Effector memory CD8-positive, alpha-beta T cell (primary cell): ENCODE results near the gene POU2AF3.
"Not testable (repeated sequence)": the region's sequence is repeated elsewhere in the genome, so short reads cannot be mapped to it uniquely, and the experiment has no call there.

ENCODE experiments used
- ATAC-seq: fragments of 150-1000 bp; cut with Tn5 transposase; replicated peaks from 2 replicates; pipeline ENCODE4 v1.10.0; 2021; ENCODE audit warnings: mild to moderate bottlenecking, moderate library complexity
- DNase-seq, 3 experiments: peaks; one replicate each; pipeline ENCODE4 v3.0.0; 2021
- H3K27ac Mint-ChIP-seq, 2 donors: one replicate each; pipeline ENCODE4 v1.8.0; 2022; ENCODE audit warnings: mild to moderate bottlenecking in 2 of 2, mixed read lengths in 2 of 2, moderate library complexity in 2 of 2
- H3K27me3 Mint-ChIP-seq, 2 donors: one replicate each; pipeline ENCODE4 v1.8.0; 2022; ENCODE audit warnings: mixed read lengths in 2 of 2
- H3K36me3 Mint-ChIP-seq: one replicate; pipeline ENCODE4 v1.8.0; 2022; ENCODE audit warnings: mild to moderate bottlenecking, moderate library complexity, mixed read lengths; ENCODE audit not compliant: insufficient read depth
- H3K4me1 Mint-ChIP-seq, 2 donors: one replicate each; pipeline ENCODE4 v1.8.0; 2022; ENCODE audit warnings: low read depth in 2 of 2, mixed read lengths in 2 of 2
- H3K4me3 Mint-ChIP-seq, 2 donors: one replicate each; pipeline ENCODE4 v1.8.0; 2022; ENCODE audit warnings: mild to moderate bottlenecking in 2 of 2, mixed read lengths in 2 of 2, moderate library complexity in 2 of 2
- H3K9me3 Mint-ChIP-seq, 2 donors: one replicate each; pipeline ENCODE4 v1.8.0; 2022; ENCODE audit warnings: mixed read lengths in 2 of 2
- total RNA-seq, 9 experiments: gene quantifications; one replicate each; lab custom pipeline; 2026; lab: John Stamatoyannopoulos, UW

Gene POU2AF3, protein sequence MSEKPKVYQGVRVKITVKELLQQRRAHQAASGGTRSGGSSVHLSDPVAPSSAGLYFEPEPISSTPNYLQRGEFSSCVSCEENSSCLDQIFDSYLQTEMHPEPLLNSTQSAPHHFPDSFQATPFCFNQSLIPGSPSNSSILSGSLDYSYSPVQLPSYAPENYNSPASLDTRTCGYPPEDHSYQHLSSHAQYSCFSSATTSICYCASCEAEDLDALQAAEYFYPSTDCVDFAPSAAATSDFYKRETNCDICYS
- 0 to 0.06 (median 0) reads per million in 9 experiments for total RNA-seq

DNA sequence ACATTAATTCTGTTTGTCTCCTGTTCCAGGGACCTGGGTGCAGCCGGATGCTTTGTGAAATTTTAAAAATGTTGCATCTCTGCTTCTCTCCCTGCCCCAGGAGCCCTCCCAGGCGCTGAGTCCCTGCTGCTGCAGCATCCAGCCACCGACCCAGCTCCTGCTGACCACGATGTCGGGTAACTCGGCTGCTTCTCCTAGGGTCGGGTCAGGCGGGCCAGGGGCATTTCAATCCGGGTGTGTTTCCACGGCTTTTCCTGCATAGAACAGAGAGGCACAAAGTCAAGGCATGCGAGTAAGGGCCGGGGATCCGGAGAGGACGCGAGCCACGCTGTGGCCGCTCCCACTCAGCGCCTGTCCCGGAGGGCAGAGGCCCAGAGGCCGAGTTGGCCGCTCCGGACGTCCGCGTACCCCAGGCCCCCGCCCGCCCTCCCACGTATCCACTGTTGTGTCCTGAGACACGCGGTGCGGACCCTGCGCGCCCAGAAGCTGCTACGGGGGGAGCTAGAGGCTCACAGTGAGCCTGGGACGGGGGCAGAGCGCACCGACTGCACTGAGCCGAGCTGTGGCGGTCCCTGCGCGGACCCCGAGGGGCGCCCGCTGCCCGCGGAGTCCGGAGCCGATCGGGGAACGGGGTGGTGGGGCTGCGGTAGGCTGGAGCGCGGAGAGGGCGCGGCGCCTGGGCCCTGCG, at the start of gene POU2AF3:
Gene POU2AF3 (plus strand): TSS at position 134 of the 688 bp plus-strand sequence. CDS start 36 bp downstream, at position 170.
- H3K27ac Mint-ChIP-seq = no peak within 1 kb of the TSS
- no peaks in the 10 kb centered on the region for H3K36me3 Mint-ChIP-seq
- H3K27me3 Mint-ChIP-seq = peaks cover 37 to 54% of the 10 kb centered on the region in 2 donors
- no peak for ATAC-seq
- no peaks in the 10 kb centered on the region for H3K4me1 Mint-ChIP-seq
- DNase-seq = no peak
- no peak within 1 kb of the TSS for H3K4me3 Mint-ChIP-seq
- no peaks in the 10 kb centered on the region for H3K9me3 Mint-ChIP-seq

DNA sequence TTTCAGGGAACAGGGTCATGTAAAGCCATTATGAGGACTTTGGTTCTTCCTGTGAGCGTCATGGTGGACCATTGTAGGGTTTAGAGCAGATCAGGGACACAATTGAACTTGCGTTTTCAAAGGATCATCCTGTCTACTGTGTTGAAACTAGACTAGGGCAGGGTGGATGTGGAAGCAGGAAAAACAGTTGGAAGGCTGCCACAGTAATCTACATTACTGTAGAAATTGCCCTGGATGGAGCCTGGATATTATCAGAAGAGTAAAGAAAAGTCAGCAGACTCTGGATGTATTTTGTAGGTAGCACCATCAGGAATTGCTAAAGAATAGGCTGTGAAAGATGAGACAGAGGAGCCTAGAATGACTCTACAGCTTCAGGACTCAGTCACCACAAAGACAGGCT, 47.4 kb upstream of the POU2AF3 start:
- no peak overlapping the region for H3K27ac Mint-ChIP-seq
- H3K9me3 Mint-ChIP-seq = no peaks in the 10 kb centered on the region
- DNase-seq (no peak), ATAC-seq (no peak)
- no peaks in the 10 kb centered on the region for H3K4me1 Mint-ChIP-seq
- H3K4me3 Mint-ChIP-seq = no peak overlapping the region
- no peaks in the 10 kb centered on the region for H3K36me3 Mint-ChIP-seq
- peaks cover 0 to 17% of the 10 kb centered on the region in 2 donors for H3K27me3 Mint-ChIP-seq

DNA sequence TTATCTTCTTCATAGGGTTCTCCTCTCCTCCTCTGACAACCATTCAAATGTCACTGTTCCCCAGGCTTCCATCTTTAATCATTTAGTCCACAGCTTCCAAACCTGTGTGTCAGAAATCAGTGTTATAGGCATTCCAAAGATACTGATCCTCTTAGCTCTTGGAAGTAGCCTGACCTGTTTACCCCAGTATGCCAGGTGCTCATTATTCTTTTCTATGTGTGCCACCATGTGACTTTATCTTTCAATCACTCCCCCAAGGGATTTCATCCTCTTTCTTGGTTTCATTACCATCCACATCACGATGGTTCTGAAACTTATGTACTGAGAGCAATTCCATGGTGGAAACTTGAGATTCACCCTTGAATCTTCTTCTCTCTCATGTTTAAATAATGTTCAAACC, 45.2 kb upstream of the POU2AF3 start:
- Mint-ChIP-seq H3K36me3 (no peaks in the 10 kb centered on the region), H3K27me3 (peaks cover 0 to 11% of the 10 kb centered on the region in 2 donors), H3K4me3 (no peak overlapping the region), H3K9me3 (no peaks in the 10 kb centered on the region), H3K27ac (no peak overlapping the region), H3K4me1 (no peaks in the 10 kb centered on the region)
- DNase-seq (no peak), ATAC-seq (no peak)

DNA sequence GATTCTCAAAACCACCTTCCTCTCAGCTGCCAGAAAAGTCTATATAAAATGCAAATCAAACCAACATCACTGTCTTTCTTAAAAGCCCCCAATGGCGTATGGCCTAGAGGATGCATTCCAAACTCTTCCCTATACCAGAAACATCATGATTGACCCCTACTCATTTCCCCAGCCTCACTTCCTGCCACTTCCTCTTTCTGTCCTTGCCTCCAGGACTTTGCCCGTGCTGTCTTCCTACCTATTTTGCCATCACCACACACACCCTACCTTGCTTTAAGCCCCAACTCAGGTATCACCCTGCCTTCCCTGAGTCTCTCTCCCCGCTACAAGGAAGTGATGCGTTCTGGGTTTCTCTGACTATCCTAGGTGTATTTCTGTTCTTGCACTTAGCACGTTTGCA, 44.7 kb upstream of the POU2AF3 start:
- Mint-ChIP-seq H3K4me3 (no peak overlapping the region), H3K4me1 (no peaks in the 10 kb centered on the region), H3K9me3 (no peaks in the 10 kb centered on the region), H3K27me3 (peaks cover 0 to 11% of the 10 kb centered on the region in 2 donors), H3K36me3 (no peaks in the 10 kb centered on the region), H3K27ac (no peak overlapping the region)
- ATAC-seq = no peak
- DNase-seq = no peak

DNA sequence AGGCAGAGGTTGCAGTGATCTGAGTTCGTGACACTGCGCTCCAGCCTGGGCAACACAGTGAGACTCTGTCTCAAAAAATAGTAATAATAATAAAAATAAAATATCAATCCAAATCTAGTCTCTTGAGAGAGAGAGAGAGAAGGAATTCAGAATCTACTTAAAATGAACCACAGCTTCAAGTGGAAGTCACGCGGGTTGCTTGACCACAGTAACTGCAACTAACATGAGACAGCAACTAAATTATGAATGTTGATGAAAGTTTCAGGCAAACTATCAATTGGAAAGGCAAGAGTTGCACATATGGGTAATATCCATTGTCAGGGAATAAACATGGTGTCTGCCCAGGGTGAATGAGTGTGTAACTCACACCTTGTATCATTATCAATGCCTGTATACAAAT, 40.3 kb upstream of the POU2AF3 start:
- no peak for ATAC-seq
- no peak for DNase-seq
- Mint-ChIP-seq H3K36me3 (no peaks in the 10 kb centered on the region), H3K9me3 (no peaks in the 10 kb centered on the region), H3K27ac (no peak overlapping the region), H3K4me1 (no peaks in the 10 kb centered on the region), H3K4me3 (no peak overlapping the region), H3K27me3 (peaks cover 17 to 34% of the 10 kb centered on the region in 2 donors)

DNA sequence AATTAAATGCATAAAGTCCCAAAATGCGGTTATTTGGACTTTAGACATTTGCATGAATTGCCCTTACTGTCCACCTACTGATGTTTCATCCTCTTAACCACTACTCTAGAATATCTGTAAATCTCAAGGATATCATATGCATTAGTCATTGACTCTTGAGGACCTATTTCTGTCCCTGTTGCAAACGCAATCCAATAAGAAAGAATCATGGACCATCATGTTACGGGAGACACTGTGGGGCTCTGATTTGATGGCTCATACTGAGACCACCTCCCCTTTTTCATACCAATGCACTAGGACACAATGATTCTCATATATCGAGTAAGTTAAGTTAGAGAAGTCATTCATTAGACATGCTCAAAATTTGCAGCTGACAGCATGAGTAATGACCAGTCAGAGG, 38.5 kb upstream of the POU2AF3 start:
- peaks cover 17 to 42% of the 10 kb centered on the region in 2 donors for H3K27me3 Mint-ChIP-seq
- ATAC-seq = no peak
- H3K27ac Mint-ChIP-seq = no peak overlapping the region
- no peaks in the 10 kb centered on the region for H3K36me3 Mint-ChIP-seq
- DNase-seq = no peak
- no peaks in the 10 kb centered on the region for H3K9me3 Mint-ChIP-seq
- no peak overlapping the region for H3K4me3 Mint-ChIP-seq
- no peaks in the 10 kb centered on the region for H3K4me1 Mint-ChIP-seq

DNA sequence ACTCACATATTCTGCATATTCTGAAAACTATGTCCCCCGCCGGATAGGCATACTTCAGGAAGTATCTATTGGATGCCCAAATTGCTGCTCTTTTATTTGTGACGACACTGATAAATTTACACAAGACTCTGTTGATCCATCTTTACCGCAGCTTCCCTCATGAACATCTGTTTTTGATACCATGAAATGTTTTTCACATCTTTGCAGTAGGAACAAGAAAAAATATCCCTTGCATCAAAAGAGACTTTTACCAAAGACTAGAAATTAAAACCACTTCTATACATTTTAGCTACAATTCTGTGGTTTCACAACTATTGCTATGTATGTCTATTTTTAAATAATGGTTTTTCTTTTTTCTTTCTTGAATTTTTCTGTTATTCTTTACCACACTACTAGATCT, 37.5 kb upstream of the POU2AF3 start:
- no peak overlapping the region for H3K4me3 Mint-ChIP-seq

DNA sequence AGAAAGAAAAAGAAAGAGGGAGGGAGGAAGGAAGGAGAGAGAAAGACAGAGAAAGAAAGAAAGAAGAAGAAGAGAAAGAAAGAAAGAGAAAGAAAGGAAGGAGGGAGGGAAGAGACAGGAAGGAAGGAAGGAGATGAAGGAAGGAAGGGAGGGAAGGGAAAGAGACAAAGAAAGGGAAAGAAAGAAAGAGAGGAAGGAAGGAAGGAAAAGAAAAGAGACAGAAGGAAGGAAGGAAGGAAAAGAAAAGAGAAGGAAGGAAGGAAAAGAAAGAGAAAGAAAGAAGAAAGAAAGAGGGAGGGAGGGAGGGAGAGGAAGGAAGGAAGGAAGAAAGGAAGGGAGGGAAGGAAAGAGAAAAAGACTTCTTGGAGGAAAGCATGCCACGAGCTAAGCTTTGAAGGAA, 33.7 kb upstream of the POU2AF3 start:
- Mint-ChIP-seq H3K9me3 (no peaks in the 10 kb centered on the region), H3K4me1 (no peaks in the 10 kb centered on the region), H3K27ac (no peak overlapping the region), H3K27me3 (peaks cover 22 to 41% of the 10 kb centered on the region in 2 donors), H3K4me3 (no peak overlapping the region), H3K36me3 (no peaks in the 10 kb centered on the region)
- no peak for ATAC-seq
- DNase-seq = no peak

More for the DNA sequence above, 37.5 kb upstream of the POU2AF3 start:
- Mint-ChIP-seq H3K27me3 (peaks cover 17 to 43% of the 10 kb centered on the region in 2 donors), H3K27ac (no peak overlapping the region), H3K4me1 (no peaks in the 10 kb centered on the region), H3K9me3 (no peaks in the 10 kb centered on the region), H3K36me3 (no peaks in the 10 kb centered on the region)
- DNase-seq (no peak), ATAC-seq (no peak)

DNA sequence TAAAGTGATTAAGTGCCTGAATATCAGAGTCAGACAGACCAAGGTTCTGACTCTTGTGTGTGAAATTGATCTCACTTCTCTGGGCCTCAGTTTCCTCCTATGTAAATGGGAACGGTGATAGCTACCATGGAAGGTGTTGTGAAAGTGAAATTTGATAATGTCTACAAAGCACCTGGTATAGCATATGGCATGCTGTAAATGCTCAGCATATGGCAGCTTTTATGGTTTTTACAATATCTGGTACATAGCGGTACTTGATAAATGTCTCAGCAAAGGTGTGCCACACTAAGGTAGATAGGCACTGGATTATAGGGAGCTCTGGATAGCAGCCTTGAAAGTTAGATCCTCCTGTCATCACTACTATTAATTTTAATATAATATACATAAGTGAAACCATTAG, 32.9 kb upstream of the POU2AF3 start:
- Mint-ChIP-seq H3K4me1 (no peaks in the 10 kb centered on the region), H3K4me3 (no peak overlapping the region), H3K27me3 (peaks cover 19 to 41% of the 10 kb centered on the region in 2 donors), H3K9me3 (no peaks in the 10 kb centered on the region), H3K36me3 (no peaks in the 10 kb centered on the region), H3K27ac (no peak overlapping the region)
- ATAC-seq = no peak
- DNase-seq = no peak

DNA sequence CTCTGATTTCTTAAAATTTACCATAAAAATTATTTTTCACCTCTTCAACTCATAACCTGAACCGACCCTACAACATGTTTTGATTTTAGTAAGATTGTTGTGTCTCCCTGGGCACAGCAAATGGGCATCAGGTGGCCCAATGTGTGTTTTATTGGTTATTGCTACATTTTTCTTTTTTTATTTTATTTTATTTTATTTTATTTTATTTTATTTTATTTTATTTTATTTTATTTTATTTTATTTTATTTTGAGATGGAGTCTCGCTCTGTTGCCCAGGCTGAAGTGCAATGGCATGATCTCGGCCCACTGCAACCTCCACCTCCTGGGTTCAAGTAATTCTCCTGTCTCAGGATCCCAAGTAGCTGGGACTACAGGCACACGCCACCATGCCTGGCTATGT, 30.0 kb upstream of the POU2AF3 start:
- H3K36me3 Mint-ChIP-seq, H3K4me3 Mint-ChIP-seq, H3K4me1 Mint-ChIP-seq, ATAC-seq, H3K9me3 Mint-ChIP-seq, H3K27ac Mint-ChIP-seq, DNase-seq: not testable (repeated sequence)
- H3K27me3 Mint-ChIP-seq = peaks cover 32 to 35% of the 10 kb centered on the region in 2 donors

DNA sequence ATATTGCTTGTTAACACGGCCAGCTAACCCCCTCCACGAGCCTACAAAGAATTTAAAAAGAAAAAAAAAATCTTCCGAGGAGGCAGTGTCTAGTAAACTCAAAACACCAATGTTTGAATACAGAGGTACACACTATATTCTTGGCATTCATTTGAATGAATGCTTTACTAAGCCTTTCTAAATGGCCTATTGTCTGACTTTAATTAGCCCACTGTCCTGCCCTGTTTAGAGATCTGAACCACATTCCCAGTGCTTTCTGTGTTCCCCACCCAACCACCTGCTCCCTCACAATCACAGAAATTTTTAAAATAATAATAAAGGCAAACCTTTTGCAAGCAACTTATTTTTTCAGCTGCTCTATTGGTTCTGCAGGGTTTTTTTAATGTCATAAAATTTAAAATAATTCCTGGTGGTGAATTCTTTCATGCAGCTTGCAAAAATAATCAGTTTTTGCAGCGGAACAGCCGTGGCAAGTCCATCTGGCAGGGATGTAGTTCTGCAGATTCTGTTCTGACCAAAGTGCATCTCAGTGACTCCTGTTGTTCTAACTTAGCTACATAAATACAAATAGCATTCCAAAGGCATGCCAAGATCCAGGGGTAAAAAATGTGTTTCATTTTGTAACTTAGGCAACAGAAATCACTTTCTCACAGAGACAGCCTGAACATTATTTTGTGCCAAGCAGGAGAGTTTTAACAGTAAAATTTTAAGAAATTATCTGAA, 29.0 kb upstream of the POU2AF3 start:
- no peak overlapping the region for H3K27ac Mint-ChIP-seq
- no peaks in the 10 kb centered on the region for H3K9me3 Mint-ChIP-seq
- H3K27me3 Mint-ChIP-seq = peaks cover 32 to 33% of the 10 kb centered on the region in 2 donors
- no peak for ATAC-seq
- no peak overlapping the region for H3K4me3 Mint-ChIP-seq
- H3K36me3 Mint-ChIP-seq = no peaks in the 10 kb centered on the region
- DNase-seq = no peak
- H3K4me1 Mint-ChIP-seq = peaks cover 2 to 5% of the 10 kb centered on the region in 2 donors

DNA sequence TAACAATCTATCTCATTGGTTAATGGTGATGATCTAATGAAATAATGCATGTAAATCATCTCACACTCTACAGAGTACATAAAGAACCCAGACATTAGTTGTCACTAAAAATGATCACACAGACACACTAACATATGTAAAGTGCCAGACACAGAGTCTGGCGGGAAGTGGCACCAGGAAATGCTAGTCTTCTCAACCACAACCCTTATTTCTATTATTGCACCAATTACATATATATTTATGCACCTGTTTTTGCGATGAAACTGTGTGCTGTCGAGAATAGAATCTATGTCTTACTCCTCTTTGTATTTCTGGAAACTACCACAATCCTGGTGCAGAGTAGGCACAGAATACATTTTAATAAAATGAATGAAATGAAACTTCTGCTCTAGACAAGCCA, 25.9 kb upstream of the POU2AF3 start:
- H3K36me3 Mint-ChIP-seq = no peaks in the 10 kb centered on the region
- H3K4me3 Mint-ChIP-seq = no peak overlapping the region
- H3K4me1 Mint-ChIP-seq = peaks cover 2 to 5% of the 10 kb centered on the region in 2 donors
- H3K27me3 Mint-ChIP-seq = peaks cover 33 to 49% of the 10 kb centered on the region in 2 donors
- no peak for ATAC-seq
- H3K27ac Mint-ChIP-seq = no peak overlapping the region
- DNase-seq = no peak
- H3K9me3 Mint-ChIP-seq = no peaks in the 10 kb centered on the region

DNA sequence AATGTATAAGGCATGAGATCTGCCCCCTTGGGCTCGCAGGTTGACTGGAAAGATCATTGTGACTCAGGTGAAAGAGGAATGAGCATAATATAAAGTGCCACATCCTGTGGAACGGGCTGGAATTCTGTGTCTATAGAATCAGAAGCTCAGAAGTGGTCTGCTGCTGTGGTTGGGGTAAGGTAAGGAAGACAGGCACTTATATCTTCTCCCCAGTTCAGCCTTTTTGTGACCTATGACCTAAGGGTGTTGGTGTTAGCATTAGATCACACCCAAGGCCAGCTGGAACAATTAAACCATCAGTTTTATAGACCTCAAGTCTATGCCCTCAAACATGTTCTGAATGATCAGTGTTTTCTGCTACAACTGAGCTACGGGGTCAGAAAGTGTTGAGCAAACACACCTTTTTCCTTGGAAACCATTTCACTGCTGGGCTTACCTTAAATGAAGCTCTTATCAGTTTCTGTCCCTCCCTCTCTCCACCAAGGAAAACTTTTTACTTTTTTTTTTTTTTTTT, 15.7 kb upstream of the POU2AF3 start:
- no peak overlapping the region for H3K4me3 Mint-ChIP-seq
- H3K9me3 Mint-ChIP-seq = no peaks in the 10 kb centered on the region
- DNase-seq (no peak), ATAC-seq (no peak)
- H3K36me3 Mint-ChIP-seq = no peaks in the 10 kb centered on the region
- H3K4me1 Mint-ChIP-seq = no peaks in the 10 kb centered on the region
- no peak overlapping the region for H3K27ac Mint-ChIP-seq
- H3K27me3 Mint-ChIP-seq = peaks cover 4 to 9% of the 10 kb centered on the region in 2 donors
